ENCODE results near the gene CLIC3. TPM values are rescaled to one million over a fixed set of nuclear protein-coding genes. Genes with fewer than 3 reads are reported as not detected.
A peak's percentile ranks its signal among the peaks of the same experiment; 100 is the strongest.

Gene CLIC3
- total RNA-seq, 4 donors from 2014 or later = 3.3 TPM; not detected in 3

GRCh38 chr9:136995362-136995761 is 1.0 kb downstream of the CLIC3 start:
- no peak for DNase-seq
- Histone ChIP-seq H3K36me3 (peaks cover 0 to 7% (median 0%) of the 10 kb centered on the region in 3 donors), H3K27ac (peak overlapping the region in 1 of 4 donors; percentile 69), H3K27me3 (no peaks in the 10 kb centered on the region), H3K9me3 (no peaks in the 10 kb centered on the region), H3K4me3 (peak overlapping the region in 1 of 4 donors; percentile 12), H3K4me1 (peaks cover 3 to 50% (median 29%) of the 10 kb centered on the region in 4 donors)
- TF ChIP-seq CTCF (IDR thresholded peaks at IDR 0.05) = no peak
- no peak for TF ChIP-seq POLR2A (IDR thresholded peaks at IDR 0.05)

- Histone ChIP-seq H3K27me3 (no peaks in the 10 kb centered on the region), H3K27ac (no peak overlapping the region), H3K4me1 (peaks cover 3 to 50% (median 29%) of the 10 kb centered on the region in 4 donors), H3K9me3 (no peaks in the 10 kb centered on the region), H3K36me3 (peaks cover 0 to 7% (median 0%) of the 10 kb centered on the region in 3 donors), H3K4me3 (peak overlapping the region in 1 of 4 donors; percentile 12)
- TF ChIP-seq POLR2A (IDR thresholded peaks at IDR 0.05) (no peak), CTCF (IDR thresholded peaks at IDR 0.05) (no peak)
- no peak for DNase-seq
Observed at GRCh38 chr9:136994888-136995230, 1.5 kb downstream of the CLIC3 start.

GRCh38 chr9:136994180-136994887 is 2.0 kb downstream of the CLIC3 start:
- Histone ChIP-seq H3K4me1 (peaks cover 3 to 50% (median 29%) of the 10 kb centered on the region in 4 donors), H3K4me3 (no peak overlapping the region), H3K9me3 (no peaks in the 10 kb centered on the region), H3K36me3 (peaks cover 0 to 7% (median 0%) of the 10 kb centered on the region in 3 donors), H3K27ac (no peak overlapping the region), H3K27me3 (no peaks in the 10 kb centered on the region)
- no peak for DNase-seq
- TF ChIP-seq POLR2A (IDR thresholded peaks at IDR 0.05) (no peak), CTCF (IDR thresholded peaks at IDR 0.05) (no peak)

GRCh38 chr9:136992819-136993369 is 3.5 kb downstream of the CLIC3 start:
- Histone ChIP-seq H3K27me3 (no peaks in the 10 kb centered on the region), H3K27ac (peak overlapping the region; percentile 82 to 99 (median 91))
- TF ChIP-seq CTCF (IDR thresholded peaks at IDR 0.05) = no peak
- no peak for TF ChIP-seq POLR2A (IDR thresholded peaks at IDR 0.05)

GRCh38 chr9:136991993-136992818 is 4.2 kb downstream of the CLIC3 start, which contains the start of gene PAXX:
Gene PAXX, plus strand, starts transcription at chr9:136992422. Its CDS starts 22 bp downstream, at chr9:136992444.
- no peaks in the 10 kb centered on the region for H3K27me3 ChIP-seq
- peaks cover 3 to 45% (median 22%) of the 10 kb centered on the region in 4 donors for H3K4me1 ChIP-seq
- H3K36me3 ChIP-seq = peaks cover 0 to 7% (median 0%) of the 10 kb centered on the region in 3 donors
- H3K4me3 ChIP-seq = peak within 1 kb of the TSS; percentile 67 to 88 (median 80)
- no peaks in the 10 kb centered on the region for H3K9me3 ChIP-seq
- TF ChIP-seq CTCF (IDR thresholded peaks at IDR 0.05) = peak in 1 of 6 experiments; percentile 8
- TF ChIP-seq POLR2A (IDR thresholded peaks at IDR 0.05) = peak; percentile 13 to 24
- peak; percentile 91 to 97 (median 96) for DNase-seq
- H3K27ac ChIP-seq = peak within 1 kb of the TSS; percentile 82 to 99 (median 91)

More at GRCh38 chr9:136992819-136993369, 3.5 kb downstream of the CLIC3 start:
- Histone ChIP-seq H3K9me3 (no peaks in the 10 kb centered on the region), H3K4me1 (peaks cover 3 to 50% (median 28%) of the 10 kb centered on the region in 4 donors), H3K36me3 (peaks cover 0 to 7% (median 0%) of the 10 kb centered on the region in 3 donors), H3K4me3 (peak overlapping the region; percentile 67 to 88 (median 80))
- no peak for DNase-seq

Measured in Peyer's patch (tissue), 4 donors.